Right lung (tissue), 5 donors: ENCODE measurements around the gene GHR. TPM values are rescaled to one million over a fixed set of nuclear protein-coding genes. Genes with fewer than 3 reads are reported as not detected.
"Not testable (repeated sequence)": the region's sequence is repeated elsewhere in the genome, so short reads cannot be mapped to it uniquely, and the experiment has no call there.

Source experiments
- DNase-seq, 2 donors: peaks; one replicate each; pipeline ENCODE4 v3.0.0-alpha.2; 2013
- polyA plus RNA-seq, 5 donors: library from polyadenylated mRNA; unstranded; fragments of 120-200 nt; gene quantifications; one replicate each; pipeline versions ENCODE4 v1.2.1 to v1.2.3, GENCODE V29; 2013; ENCODE audit warnings: inconsistent platforms in 1 of 5, low replicate concordance in 1 of 5; ENCODE audit not compliant: insufficient read length in 5 of 5, insufficient read depth in 1 of 5

Gene GHR
- polyA plus RNA-seq, 5 donors = 18.2 to 35.0 (median 29.2) TPM

- DNase-seq = peak; percentile 62 to 63
Observed at GRCh38 chr5:42566652-42567295, 143.5 kb downstream of the GHR start.

- DNase-seq = no peak
Observed at GRCh38 chr5:42569325-42569724, 146.1 kb downstream of the GHR start.

- DNase-seq = no peak
Observed at GRCh38 chr5:42569953-42570548, 146.8 kb downstream of the GHR start.

- DNase-seq = no peak
Observed at GRCh38 chr5:42570966-42571960, 148.0 kb downstream of the GHR start.

- DNase-seq = no peak
Observed at GRCh38 chr5:42572313-42572712, 149.1 kb downstream of the GHR start.

- DNase-seq = no peak
Observed at GRCh38 chr5:42573386-42573785, 150.1 kb downstream of the GHR start.

GRCh38 chr5:42575914-42576313 is 152.7 kb downstream of the GHR start:
- not testable (repeated sequence) for DNase-seq

- not testable (repeated sequence) for DNase-seq
Observed at GRCh38 chr5:42578901-42579300, 155.7 kb downstream of the GHR start.

- no peak for DNase-seq
Observed at GRCh38 chr5:42579320-42579719, 156.1 kb downstream of the GHR start.

- no peak for DNase-seq
Observed at GRCh38 chr5:42581845-42582244, 158.6 kb downstream of the GHR start.

- no peak for DNase-seq
Observed at GRCh38 chr5:42582723-42583122, 159.5 kb downstream of the GHR start.

GRCh38 chr5:42583322-42583721 is 160.1 kb downstream of the GHR start:
- DNase-seq = no peak

- DNase-seq = no peak
Observed at GRCh38 chr5:42586625-42587024, 163.4 kb downstream of the GHR start.

GRCh38 chr5:42587096-42587723 is 164.0 kb downstream of the GHR start:
- DNase-seq = no peak

- no peak for DNase-seq
Observed at GRCh38 chr5:42590566-42590965, 167.3 kb downstream of the GHR start.

- peak; percentile 58 to 64 for DNase-seq
Observed at GRCh38 chr5:42591015-42591414, 167.8 kb downstream of the GHR start.

GRCh38 chr5:42592401-42593140 is 169.3 kb downstream of the GHR start:
- DNase-seq = no peak

GRCh38 chr5:42593591-42593990 is 170.4 kb downstream of the GHR start:
- no peak for DNase-seq

- no peak for DNase-seq
Observed at GRCh38 chr5:42595597-42595996, 172.4 kb downstream of the GHR start.

GRCh38 chr5:42596817-42597216 is 173.6 kb downstream of the GHR start:
- no peak for DNase-seq

- DNase-seq = no peak
Observed at GRCh38 chr5:42597318-42597937, 174.2 kb downstream of the GHR start.
